ENCODE results near the gene IQSEC1.

IQSEC1 gene

DNA sequence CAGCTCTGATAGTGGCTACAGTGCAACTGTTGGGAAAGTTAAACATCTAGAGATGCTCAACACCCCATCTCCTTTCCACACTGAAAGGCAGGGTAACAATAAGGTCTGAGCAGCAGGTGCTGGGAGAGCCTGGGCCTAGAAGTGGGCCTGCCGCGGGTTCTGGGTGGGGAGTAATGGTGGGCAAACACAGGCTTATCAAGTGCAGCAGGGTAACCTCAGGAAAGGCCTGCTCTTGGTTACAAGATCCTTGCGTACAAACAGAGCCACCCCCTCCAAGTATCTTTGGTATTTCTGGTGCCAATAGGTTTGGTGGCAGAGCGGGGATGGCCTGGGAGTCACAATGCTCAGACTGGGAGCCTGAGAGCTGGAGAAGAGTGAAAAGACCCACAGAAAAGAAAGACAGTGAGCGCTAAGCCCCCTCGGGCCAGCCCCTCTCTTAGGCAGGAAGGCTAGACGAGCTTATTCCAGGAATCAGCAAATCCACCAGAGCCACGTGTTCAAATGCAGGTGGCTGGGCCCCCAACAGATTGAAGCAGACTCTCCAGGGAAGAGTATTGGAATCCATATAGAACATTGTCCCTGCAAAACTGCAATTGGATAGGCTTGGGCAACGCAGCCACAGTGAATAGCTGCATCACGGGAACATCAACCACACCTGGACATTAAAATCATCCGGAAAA, 2.7 kb downstream of the IQSEC1 start:
- no peak for DNase-seq (ENCODE audit: low spot score)
- TF ChIP-seq, protein P1, sequence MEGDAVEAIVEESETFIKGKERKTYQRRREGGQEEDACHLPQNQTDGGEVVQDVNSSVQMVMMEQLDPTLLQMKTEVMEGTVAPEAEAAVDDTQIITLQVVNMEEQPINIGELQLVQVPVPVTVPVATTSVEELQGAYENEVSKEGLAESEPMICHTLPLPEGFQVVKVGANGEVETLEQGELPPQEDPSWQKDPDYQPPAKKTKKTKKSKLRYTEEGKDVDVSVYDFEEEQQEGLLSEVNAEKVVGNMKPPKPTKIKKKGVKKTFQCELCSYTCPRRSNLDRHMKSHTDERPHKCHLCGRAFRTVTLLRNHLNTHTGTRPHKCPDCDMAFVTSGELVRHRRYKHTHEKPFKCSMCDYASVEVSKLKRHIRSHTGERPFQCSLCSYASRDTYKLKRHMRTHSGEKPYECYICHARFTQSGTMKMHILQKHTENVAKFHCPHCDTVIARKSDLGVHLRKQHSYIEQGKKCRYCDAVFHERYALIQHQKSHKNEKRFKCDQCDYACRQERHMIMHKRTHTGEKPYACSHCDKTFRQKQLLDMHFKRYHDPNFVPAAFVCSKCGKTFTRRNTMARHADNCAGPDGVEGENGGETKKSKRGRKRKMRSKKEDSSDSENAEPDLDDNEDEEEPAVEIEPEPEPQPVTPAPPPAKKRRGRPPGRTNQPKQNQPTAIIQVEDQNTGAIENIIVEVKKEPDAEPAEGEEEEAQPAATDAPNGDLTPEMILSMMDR (IDR thresholded peaks at IDR 0.05; ENCODE audit: borderline replicate concordance, control extremely low read depth, extremely low read depth, insufficient read depth, missing control alignments) = no peak
- in situ Hi-C loops (cut with MboI; ENCODE audit: low sequenced_read_pairs, unreplicated experiment) = no loop called here

DNA sequence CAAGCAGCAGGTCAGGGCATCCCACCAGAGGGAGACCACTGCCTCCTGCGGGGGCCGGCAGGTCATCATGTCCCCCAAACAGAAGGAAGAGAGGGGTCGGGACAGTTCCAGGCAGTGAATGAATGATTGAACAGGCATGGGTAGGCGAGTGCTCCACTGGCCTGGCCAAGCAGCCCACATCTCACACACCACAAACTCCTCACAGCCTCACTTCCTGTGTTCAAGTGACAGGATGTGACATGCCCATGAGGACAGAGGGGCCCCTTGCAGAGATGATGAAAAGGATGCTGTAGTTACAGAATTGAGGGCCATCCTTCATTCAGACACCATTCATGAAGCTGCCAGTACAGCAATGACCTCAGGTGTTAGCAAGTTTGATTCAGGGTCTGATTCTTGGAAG, 3.7 kb downstream of the IQSEC1 start:
- TF ChIP-seq, protein P1 (IDR thresholded peaks at IDR 0.05; ENCODE audit: borderline replicate concordance, control extremely low read depth, extremely low read depth, insufficient read depth, missing control alignments) = no peak
- in situ Hi-C loops (cut with MboI; ENCODE audit: low sequenced_read_pairs, unreplicated experiment) = no loop called here
- DNase-seq (ENCODE audit: low spot score) = peak; percentile 83

DNA sequence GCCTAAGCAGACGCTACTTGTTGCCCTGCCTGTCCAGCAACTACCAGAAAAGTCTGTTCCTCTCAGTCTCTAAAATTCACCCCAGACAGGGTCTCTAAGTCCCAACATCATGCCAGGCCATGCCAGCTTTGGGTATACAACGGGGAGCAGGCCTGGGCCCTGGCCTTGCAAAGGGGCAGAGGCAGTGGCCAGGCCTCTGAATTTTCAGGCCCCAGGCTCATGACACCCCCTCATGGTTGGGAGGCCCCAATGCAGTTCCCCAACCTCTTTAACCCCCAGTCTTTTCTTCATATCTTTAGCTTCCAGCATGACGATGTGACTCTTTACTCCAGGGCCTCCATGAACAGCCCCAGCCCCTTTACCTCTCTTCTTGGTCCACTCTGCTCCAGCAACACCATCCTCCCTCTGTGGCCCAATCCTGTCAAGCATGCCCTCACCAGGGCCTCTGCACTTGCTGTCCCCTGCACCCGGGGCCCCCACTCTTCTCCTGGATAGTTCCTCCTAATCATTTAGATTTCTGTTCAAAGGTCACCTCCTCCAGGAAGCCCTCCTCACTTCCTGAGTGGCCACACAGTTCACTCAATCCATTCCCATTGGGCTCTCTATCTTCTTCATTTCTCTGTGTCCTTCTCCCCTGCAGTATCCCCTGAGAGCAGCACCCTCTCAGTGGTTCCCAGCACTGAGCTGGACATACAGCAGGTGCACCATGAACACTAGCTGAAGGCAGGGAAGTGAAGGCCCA, 4.8 kb downstream of the IQSEC1 start:
- in situ Hi-C loops (cut with MboI; ENCODE audit: low sequenced_read_pairs, unreplicated experiment) = no loop called here

DNA sequence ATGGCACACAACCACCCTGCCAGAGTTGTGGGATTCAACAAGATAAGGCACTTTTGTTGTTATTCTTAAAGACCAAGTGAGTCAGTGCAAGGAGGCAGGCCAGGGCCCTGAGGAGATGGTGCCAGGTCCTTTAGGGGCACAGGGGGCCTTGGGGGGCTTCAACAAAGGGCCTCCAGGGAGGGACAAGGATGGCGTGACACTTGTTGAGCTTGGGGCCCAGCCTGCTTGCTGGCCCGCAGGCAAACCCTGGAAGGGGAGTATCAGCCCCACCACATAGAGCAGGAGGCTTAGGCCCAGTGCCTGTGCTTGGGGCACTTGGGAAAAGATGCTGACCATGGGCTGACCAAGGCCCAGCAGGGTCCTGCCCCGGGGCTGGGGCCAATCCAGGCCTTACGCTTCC, 5.5 kb downstream of the IQSEC1 start:
- no peak for DNase-seq (ENCODE audit: low spot score)
- TF ChIP-seq, protein P1 (IDR thresholded peaks at IDR 0.05; ENCODE audit: borderline replicate concordance, control extremely low read depth, extremely low read depth, insufficient read depth, missing control alignments) = no peak
- in situ Hi-C loops (cut with MboI; ENCODE audit: low sequenced_read_pairs, unreplicated experiment) = no loop called here

More for the DNA sequence above, 4.8 kb downstream of the IQSEC1 start:
- DNase-seq (ENCODE audit: low spot score) = no peak
- TF ChIP-seq, protein P1 (IDR thresholded peaks at IDR 0.05; ENCODE audit: borderline replicate concordance, control extremely low read depth, extremely low read depth, insufficient read depth, missing control alignments) = peak; percentile 13

DNA sequence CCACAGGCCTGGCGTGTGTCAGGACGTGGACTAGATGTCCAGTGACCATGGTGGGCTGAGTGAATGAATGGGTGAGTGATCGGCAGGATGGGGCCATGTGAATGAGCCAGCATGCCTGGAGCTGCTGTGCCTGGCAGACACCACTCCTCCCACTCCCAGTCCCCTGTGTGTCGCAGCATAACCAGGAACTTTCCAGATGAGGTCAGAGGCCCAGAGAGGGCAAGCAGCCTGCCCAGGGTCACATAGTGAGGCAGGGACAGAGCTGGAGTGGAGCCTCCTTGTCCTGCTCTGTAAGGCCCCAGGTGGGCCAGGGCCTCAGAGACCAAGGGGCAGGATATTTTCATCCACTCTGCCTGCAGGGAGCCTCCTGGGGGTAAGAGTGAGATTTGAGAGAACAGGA, 6.4 kb downstream of the IQSEC1 start:
- TF ChIP-seq, protein P1 (IDR thresholded peaks at IDR 0.05; ENCODE audit: borderline replicate concordance, control extremely low read depth, extremely low read depth, insufficient read depth, missing control alignments) = no peak
- in situ Hi-C loops (cut with MboI; ENCODE audit: low sequenced_read_pairs, unreplicated experiment) = no loop called here
- DNase-seq (ENCODE audit: low spot score) = no peak

DNA sequence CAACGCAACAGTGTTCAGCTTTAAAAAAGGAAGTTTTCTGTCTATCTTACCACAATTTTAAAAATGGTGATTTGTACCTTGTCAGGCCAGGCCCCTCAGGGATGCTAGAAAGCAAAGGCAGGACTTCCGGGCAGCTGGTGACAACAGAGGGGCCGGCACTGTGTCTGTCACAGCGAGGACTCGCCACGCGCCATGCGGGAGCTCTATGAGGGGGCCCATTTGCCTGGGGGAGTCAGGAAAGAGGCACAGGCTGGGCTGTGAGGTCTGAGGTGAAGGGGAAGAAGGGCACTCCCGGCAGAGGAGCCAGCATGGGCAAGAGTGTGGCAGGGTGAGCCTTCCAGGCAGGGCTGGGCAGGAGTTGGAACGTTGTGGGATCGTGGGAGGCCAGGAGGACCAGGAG, 7.0 kb downstream of the IQSEC1 start:
- peak; percentile 59 for DNase-seq (ENCODE audit: low spot score)
- TF ChIP-seq, protein P1 (IDR thresholded peaks at IDR 0.05; ENCODE audit: borderline replicate concordance, control extremely low read depth, extremely low read depth, insufficient read depth, missing control alignments) = no peak
- in situ Hi-C loops (cut with MboI; ENCODE audit: low sequenced_read_pairs, unreplicated experiment) = no loop called here

Data from GM13976 (cell line).